ENCODE data around the gene HOXD4.

HOXD4 gene

DNA sequence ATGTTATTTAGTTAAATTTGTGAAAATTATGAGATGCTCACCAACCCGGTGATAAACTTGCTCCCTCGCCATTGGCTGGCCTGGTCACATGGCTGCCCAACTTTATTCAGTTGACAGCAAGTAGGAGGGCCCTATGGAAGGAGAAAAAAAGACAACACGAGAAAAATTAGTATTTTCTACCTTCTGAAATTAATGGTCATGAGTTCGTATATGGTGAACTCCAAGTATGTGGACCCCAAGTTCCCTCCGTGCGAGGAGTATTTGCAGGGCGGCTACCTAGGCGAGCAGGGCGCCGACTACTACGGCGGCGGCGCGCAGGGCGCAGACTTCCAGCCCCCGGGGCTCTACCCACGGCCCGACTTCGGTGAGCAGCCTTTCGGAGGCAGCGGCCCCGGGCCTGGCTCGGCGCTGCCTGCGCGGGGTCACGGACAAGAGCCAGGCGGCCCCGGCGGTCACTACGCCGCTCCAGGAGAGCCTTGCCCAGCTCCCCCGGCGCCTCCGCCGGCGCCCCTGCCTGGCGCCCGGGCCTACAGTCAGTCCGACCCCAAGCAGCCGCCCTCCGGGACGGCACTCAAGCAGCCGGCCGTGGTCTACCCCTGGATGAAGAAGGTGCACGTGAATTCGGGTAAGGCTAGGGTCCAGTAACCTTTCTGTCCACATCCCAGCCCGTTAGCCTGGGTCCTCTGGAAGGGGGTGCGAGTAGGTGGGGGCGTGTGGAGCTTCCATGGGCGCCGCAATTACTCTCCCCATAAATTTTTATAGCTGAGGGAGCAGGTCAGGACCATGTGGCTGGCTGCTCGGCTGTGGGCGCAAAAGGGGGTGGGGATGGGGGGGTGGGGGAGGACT is at the start of gene HOXD4:
Gene HOXD4, plus strand, starts transcription at position 109 of the 846 bp plus-strand sequence. Its CDS starts 84 bp downstream, at position 193.
- DNase-seq, result no peak

DNA sequence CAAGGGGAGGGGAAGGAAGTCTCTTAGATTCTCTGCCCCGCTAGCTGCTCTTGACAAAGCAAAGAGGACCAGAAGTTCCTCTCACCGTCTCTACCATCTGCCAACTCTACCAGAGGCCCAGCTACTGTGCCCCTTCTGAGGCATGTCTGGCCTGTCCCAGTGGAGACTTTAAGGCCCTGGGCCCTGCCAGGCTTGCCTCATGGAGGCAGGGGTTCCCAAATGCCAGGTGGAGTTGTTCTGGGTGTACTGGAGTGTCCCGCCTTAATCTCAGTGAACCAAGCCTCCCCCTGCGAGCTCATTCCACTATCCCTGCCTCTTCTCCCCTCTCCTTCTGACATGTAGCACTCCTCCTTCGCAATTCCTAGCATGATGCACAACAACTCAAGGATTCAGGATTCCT is 49.5 kb upstream of the HOXD4 start:
- DNase-seq, result no peak

DNA sequence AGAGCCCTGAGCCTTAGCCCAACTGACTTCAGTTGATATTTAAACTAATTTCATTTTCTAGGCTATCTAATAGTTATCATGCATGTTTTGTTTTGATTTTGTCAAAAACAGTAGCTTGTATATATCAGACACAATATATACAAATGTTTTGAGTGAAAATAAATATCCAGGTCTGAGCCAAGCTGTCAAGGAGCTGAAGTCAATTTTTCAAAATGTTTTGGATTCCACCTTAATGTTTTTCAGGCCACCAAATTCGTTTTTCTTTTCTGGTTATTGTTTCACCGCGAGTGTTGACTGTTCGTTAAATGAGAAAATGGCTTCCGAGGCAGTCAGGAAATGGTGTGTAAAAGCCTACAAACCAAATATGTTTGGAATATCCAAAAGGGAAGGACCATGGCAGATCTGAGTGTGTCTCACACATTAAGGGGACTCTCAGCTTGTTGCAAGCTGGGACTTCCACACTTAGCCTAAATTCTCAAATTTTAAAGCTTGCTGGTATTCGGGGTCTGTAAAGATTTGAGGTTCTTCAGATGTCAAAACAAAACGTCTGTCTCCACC is 49.0 kb upstream of the HOXD4 start:
- DNase-seq, result no peak

GRCh38 chr2:176103194-176103593 is 48.2 kb upstream of the HOXD4 start:
- no peak for DNase-seq

DNA sequence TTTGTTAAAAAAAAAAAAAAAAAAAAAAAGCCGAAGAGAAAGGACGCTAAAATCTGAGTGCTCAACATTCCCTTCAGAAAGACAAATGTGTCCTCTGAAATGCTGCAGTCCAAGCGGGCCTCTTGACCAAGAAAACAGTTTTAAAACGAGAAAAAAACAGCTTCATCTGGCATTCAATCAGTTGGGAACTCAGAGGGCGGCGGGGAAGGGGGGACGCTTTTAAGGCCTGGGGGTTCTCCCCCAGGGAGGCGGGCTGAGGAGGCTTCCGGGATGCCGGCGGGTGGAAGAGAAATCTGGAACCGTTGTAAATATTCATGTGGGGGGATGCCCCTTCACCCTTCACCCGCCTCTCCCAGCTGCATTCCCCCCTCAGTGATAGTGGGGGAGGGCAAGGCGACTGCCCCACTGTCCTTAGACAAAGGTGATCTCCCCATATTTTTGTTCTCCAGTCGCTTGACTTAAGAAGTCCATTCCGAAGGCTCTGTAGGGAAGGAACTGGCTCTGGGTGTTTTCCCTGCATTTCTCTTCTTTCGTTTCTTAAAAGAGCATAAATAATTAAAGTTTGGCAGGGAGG is 47.5 kb upstream of the HOXD4 start:
- no peak for DNase-seq

GRCh38 chr2:176104316-176105077 is 46.9 kb upstream of the HOXD4 start:
- no peak for DNase-seq

DNA sequence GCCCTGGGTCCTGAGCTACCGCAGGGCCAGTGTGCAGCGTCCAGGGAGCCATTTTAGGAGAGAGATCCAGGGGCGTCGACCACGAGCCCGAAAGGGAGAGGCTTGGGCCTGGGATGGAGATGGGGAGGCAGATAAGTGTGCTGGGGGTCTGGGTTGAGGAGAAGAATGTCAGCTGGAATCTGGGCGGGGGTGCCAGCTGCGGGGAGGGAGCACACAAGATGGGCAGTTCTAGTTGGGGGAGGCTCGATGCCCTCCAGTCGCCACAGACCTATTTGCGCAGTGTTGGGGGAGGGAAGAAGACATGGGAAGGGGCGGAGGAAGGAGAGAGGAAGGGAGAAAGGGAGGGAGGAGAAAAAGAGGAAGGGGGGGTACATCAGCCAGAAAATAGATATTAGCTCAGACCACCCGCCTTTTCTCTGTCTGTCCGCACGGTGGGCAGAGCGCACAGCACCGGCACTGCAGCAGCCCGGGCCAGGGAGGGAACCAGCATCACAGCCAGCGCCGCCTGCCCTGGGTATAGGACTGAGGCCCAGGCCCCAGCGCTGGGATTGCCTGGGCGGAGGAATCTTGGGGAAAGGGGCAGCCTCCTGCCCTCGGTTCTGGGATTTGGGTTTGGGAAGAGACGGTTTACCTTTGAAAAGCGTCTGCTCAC is 46.1 kb upstream of the HOXD4 start:
- DNase-seq, result no peak

GRCh38 chr2:176105730-176106580 is 45.4 kb upstream of the HOXD4 start:
- DNase-seq, result no peak

GRCh38 chr2:176106581-176107539 is 44.5 kb upstream of the HOXD4 start, which contains the start of gene HOXD11:
TSS of gene HOXD11 (plus strand) at chr2:176107280. CDS start at chr2:176107356, 76 bp downstream.
- DNase-seq, result no peak

DNA sequence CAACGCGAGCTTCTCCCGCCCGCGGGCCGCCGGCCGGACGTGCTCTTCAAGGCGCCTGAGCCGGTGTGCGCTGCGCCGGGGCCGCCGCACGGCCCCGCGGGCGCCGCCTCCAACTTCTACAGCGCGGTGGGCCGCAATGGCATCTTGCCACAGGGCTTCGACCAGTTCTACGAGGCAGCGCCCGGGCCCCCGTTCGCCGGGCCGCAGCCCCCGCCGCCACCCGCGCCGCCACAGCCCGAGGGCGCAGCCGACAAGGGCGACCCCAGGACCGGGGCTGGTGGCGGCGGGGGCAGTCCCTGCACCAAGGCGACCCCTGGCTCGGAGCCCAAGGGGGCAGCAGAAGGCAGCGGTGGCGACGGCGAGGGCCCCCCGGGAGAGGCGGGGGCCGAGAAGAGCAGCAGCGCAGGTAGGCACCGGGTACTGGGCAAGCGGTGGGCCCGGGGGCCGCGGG is 43.6 kb upstream of the HOXD4 start:
- no peak for DNase-seq

GRCh38 chr2:176109192-176109901 is 42.0 kb upstream of the HOXD4 start:
- no peak for DNase-seq

DNA sequence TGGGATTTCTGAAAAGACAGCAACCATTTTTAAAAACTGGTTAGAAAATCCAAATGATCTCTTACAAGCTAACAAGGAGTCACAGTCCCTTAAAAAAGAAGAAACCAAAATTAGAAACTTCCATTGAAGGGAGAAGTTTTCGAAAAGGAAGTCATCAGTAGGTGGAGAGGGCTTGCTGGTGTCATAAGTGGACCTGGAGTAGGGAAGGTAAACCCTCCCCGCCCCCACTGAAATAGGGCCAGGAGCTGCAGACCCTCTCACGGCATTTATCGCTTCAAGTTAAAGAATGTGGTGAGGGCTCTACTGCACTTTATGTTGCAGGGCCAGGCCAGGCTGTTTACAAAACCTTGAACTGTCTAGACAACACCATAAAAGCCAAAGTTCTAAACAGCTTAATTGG is 41.4 kb upstream of the HOXD4 start:
- no peak for DNase-seq

DNA sequence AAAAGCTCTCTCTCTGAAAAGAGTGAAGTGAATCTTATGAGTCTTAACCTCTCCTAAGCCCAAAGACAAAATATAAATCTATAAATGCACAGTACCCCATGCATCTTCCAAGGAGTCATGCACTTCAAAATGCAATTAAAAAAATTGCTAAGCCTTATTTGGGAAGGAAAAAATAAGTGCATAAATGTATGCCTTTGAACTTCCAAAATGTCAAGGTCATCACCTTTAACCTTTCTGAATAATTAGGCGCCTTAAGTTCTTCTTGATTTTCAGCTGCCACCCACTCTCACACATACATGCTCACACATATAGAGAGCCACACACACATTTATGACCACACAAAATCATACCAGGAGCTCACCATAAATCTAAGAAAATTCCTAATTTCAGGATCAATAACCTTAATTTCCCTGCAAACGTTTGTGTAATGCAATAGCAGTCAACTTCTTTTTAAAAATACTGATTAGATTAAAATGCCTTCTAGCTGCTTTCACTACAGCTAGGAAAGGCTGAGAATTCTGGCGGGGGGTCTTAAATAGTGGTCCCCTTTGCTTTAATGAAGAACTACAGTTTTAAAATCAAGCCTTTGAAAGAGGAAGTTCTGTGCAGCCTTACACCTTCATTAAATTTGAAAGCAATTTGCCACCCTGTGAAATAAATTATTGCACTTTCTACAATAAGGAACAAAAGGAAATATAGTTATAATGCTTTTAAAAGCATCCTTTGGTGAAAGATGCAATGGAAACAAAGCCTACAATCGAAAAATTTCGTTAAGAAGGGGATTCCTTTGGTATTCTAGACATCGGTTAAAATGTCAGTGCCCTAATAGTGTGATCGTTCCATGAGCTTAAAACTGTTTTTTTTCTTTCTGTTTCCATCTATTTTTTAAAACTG is 40.7 kb upstream of the HOXD4 start:
- DNase-seq, result no peak

- DNase-seq, result no peak
These were observed 40.1 kb upstream of the HOXD4 start for GRCh38 chr2:176111309-176111663.

- DNase-seq, result no peak
These were observed 39.4 kb upstream of the HOXD4 start for GRCh38 chr2:176111846-176112374.

DNA sequence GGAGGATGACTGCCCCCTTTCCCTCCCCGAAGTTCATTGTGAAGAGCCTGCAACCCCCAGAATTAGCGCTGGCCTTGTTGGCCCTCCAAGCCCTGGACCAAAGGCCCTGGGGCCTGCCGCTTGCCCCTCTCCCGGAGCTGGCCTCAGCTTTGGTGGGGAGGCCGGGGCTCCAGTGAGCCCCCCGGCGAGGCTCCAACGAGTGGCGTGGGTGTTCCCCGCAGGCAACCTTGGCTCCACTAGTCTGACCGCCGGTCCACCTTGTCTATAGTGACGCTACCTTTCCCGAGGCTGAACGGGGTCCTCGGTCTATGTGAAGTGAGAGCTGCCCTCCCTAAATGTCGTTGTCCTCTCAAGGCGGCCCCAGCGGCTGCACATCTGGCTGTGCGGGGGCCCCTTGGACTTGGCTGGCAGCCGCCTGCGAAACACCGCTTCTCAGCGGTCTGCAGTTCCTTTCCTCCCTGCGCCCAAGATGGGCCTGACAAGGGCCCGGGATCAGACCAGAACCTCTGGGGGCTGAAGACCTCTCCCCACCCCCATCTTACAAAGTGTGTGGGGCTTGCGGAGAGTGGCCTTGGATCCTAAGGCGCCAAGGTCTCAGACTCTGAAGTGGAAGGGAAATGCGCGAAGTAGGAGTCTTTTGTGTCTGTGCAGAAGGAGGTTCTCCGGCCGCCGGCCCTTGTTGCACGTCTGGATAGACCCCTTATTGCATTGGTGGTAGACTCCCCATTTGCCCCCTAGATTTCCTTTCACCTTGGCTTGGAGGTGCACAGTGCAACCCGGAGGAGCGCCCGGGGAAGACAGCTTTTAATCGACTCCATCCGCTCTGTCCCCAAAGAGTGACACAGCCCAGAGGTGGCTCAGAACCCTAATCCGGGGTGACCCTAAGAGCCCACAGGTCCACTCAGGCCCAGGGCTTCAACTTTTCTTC is 38.7 kb upstream of the HOXD4 start:
- no peak for DNase-seq
